Lung microvascular endothelial cell (primary cell): ENCODE results near the gene CKAP2L. TPM values are rescaled to one million over a fixed set of nuclear protein-coding genes. Genes with fewer than 3 reads are reported as not detected.

Experiments used
- DNase-seq, 2 donors: peaks; one replicate each; pipeline versions ENCODE4 v3.0.0 to v3.0.0-alpha.2; 2010; ENCODE audit warnings: low read depth in 2 of 2
- total RNA-seq: library from RNA; depleted of rRNA; stranded (reverse); fragments of >200 nt; gene quantifications from 2 replicates; pipeline ENCODE4 v1.2.1, GENCODE V29; 2014

CKAP2L gene
- total RNA-seq, 1 donor from 2014 or later, result 0.60 TPM

DNA sequence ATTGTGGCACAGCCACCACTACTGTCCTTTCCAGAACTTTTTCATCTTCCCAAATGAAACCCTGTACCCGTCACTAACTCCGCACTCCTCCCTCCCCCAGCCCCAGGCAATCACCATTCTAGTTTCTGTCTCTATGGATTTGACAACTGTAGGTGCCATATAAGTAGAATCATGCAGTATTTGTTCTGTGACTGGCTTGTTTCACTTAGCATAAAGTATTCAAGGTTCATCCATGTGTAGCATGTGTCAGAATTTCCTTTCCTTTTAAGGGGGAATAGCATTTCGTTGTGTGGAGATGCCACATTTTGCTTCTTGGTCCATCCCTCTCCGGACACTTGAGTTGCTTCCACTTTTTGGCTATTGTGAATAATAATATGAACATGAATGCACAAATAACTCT, 842 bp upstream of the CKAP2L start:
- DNase-seq, result no peak

DNA sequence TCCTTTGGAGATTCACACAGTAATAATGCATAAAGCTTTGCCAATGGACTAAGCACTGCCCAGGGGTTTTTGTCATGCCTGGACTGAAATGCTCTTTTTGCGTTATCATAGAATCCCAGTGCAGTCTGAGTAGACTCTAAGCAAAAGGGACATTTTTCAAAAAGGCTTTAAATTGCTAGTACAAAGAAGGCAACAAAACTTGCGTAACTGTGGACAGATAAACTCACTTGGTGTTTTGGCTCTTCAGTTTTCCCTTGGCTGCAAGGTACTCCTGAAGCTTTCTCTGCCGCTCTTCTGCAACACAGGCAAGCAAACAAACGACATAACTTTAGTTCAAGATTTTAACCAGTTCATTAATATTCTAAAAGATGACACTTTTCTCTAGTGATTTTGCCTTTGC, 2.1 kb downstream of the CKAP2L start:
- no peak for DNase-seq

DNA sequence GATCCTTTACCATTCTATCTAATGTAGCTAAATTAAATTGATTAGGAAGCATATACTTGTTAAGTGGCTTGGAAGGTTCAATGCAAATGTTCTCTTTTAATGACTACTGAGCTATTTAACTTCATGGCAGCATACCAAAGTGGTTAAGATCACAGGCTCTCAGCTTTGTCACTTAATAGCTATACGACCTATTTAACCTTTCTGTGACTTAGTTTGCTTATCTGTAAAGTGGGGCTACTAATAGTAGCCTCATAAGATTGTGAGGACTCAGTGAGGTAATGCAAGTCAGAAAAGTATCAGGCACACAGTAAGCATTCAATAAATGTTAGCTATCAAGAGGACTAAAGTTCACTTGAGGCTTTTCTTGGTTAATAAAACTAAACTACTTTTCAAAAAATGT, 4.3 kb downstream of the CKAP2L start:
- DNase-seq, result no peak

DNA sequence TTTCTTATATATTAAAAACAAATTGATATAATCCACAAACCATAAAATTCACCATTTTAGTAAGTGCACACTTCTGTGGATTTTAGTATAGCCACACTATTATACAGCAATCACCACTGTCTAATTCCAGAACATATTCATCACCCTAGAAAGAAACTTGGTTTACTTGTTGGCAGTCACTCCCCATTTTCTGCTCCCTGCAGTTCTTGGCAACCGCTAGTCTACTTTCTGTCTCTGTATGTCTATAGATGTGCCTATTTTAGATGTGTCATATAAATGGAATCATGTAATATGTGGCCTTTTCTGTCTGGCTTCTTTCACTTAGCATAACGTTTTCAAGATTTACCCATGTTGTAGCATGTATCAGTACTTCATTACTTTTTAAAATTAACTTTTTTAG, 5.7 kb downstream of the CKAP2L start:
- no peak for DNase-seq

DNA sequence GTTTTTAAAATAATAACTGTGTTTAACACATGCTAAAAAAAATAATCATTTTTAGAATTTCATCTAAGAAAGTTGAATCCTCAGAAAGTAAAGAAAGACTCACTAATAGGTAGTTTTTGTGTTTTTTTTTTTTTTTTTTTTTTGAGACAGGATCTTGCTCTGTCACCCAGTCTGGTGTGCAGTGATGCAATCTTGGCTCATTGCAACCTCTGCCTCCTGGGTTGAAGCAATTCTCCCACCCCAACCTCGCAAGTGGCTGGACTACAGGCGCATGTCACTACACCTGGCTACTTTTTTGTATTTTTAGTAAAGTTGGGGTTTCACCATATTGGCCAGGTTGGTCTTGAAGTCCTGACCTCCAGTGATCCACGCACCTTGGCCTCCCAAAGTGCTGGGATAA, 7.1 kb downstream of the CKAP2L start:
- no peak for DNase-seq

DNA sequence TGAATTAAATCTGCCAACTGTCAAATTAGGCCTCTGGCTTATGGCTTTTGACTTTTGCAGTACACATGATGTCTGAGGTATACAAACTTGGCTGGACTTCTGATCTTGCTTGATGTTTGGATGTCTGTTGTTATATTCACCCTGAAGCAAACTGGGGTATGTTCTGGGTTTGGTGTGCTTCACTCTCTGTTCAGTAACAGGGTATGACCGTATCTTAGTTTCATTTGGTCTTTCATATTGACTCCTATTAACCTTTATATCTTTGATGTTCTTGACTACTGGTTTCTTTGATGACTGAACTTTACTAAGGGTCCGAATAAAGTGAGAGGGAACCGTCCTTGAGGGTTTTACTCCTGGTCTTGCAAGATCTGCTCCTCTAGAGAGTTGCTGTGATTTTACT, 8.2 kb downstream of the CKAP2L start:
- DNase-seq, result no peak

DNA sequence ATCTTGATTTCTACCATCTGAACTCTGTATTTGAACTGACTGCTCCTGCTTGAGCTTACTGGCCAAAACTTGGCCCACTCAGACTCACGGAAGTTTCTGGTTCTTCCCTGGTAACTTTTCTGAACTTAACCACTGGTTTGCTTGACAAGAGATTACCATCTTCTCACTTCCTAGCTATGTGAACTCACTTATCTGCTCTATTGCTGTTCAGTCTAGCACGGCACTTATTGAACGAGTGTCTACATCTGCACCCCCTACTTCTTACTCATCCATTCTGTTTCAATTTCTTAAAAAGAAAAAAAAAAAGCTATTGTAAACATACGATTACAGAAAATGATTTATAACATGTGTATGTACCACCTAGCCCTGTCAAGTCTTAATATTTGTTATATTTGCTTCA, 9.0 kb downstream of the CKAP2L start:
- DNase-seq, result no peak

DNA sequence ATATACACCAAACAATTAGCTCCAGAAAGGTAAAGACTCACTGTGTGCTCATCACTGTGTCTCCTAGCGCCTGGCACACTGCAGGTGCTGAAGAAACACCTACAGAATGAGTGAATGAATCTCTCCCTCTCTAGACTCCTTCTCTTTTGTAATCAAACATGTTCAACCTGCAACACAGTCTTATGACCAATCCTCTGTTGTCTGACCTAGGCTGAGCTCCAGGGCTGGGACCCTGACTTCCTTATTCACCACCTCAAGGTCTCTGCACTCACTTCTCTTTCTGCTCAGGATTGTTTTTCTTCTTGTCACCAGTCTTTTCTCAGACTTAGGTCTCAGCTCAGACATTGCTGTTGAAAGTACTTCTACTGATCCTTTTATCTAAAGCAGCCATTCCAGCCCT, 9.8 kb downstream of the CKAP2L start:
- DNase-seq, result no peak

DNA sequence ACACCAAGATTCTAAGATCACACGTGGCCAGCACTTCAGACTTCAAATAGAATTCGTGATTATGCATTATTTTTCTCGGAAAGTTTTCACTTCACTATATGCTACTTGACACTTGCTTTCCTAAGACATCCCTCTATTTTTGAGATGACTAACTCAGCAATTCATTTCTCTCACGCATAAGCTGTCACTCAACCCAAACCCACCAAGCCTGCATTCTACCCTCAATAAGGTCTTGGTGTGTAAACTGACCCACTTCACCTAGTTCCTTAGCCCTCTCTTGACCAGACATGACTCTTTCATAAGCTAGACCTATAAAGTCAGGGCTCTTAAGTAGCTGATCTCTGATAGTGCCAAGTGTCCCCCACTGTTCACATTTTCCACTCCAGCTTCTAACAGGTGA, 11.7 kb downstream of the CKAP2L start:
- no peak for DNase-seq

DNA sequence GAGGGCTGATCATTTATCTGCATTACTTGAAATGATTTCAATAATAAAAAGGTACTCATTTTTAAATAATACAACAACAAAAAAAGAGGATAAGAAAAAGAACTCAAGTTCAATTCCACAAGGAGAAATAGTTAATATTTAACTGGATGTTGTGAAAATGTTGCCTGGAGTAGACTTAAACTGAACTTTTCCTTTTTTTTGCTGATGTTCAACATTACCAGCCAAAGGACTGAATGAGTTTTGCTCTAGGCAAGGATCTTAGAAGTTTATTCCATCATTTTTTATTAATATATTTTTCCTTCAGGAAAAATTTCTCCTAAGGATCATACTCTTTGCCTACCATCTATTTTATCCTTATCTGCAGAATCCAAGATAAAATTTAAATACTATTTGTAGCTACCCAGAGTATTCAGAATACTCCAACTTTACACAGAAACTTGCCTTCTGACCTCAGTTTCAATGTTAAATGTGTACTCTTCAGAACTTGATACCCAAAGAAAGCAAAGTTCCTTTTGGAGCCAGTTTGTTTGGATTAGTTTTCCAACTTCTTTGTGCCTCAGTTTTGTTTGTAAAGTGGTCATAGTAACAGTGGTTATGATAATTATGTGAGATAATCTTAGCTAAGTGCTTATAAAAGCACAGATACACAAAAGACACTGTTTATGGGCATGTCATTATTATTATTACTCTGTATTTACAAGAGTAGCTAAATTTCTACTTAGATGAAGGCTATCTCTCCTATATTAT, 12.8 kb downstream of the CKAP2L start:
- peak in 1 of 2 donors; percentile 31 for DNase-seq

DNA sequence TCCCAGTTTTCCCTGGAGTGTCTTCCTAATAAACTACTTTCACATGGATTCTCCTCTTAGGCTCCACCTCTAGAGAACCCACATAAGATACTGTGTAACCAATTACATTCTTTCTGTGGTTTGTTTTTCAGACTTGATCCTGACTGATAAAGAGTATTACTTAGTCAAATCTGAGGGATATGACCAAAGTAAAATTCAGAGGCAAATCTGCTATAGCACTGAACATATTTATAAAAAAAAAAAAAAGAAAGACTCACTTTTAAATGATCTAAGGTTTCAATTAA, 13.9 kb downstream of the CKAP2L start:
- no peak for DNase-seq

DNA sequence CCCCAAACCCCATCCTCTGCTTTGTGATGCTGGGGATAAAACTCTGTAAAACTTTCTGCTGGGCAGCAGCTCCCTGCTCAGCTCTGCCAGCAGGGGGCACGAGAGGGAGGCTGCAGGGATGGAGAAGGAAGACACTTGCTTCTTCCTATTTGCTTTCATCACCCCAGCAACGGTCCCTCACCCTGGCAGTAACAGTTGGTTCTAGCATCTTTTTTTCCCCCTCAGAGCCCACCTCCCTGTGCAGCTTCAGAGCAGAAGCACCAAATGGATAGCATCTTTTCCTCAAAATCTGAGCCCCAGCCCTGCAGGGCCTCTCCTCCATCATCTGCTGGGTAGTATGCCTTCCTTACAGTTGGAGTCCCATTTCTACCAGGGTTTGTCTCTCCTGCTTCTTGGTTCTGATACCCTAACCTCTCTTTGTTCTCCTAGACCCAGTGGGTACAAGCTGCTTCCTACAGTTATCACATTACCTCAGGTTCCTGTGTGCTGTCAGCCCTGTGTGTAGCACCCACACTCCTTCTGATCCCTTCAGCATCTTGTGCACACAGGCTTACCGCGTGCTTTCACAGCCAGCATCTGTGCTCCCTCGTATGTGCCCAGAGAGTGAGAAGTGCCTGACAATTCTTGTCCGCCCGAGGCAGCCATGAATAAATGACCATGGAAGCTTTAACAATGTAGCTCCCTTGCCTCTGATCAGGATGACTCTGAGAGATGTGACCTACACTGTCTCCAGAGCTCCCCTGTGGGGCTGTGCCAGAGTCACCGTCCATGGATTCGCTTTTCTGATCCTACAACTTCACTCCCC, 14.5 kb downstream of the CKAP2L start:
- DNase-seq, result peak; percentile 81 to 87

DNA sequence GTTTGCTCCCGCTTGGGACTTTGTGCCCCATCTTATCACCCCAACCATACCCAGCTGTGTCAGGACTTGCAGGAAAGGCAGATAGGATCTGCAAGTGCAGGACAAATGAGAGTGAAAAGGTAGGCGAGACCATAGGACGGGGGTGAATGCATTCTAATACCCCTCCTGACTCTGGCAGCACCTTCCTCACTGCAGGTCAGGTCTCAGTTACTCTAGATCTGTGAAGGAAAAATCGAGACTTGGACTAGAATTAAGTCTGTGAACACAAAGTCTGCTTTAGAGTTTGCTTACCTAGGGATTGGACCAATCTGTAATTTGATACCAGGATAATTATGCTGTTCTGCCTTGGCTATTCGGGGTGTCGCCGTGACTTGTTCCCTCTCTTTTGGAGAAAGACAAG, 23.9 kb downstream of the CKAP2L start:
- DNase-seq, result no peak

DNA sequence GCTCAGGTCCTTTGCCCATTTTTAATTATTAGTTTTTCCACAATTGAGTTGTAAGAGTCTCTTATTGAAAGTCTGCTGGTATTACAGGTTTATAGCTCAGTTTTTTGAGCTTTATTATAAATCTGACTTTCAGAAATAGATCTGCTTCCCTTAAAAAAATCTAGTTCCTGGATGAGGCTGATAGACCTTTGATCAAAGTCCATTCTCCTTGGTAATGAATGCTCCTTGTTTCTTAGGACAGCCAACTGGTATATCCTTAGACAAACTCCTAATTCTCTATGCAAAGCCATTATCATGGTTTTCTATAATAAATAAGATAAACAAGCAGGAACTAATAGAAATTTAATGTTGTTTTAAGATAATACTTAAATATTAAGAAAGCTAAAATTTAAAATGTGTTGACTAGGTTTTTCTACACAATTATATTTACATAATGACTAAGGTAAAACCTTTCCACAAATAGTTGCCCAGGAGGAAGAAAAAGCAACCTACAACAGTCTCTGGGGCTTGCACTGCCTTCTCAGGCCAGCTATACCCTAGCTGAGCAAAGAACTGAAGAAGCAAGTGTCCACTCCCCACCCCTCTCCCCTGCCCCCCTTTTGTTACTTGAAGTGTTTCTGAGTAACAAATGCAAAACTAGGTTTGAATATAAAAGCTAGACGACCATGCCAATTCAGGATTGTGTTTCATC, 26.7 kb downstream of the CKAP2L start:
- DNase-seq, result no peak

DNA sequence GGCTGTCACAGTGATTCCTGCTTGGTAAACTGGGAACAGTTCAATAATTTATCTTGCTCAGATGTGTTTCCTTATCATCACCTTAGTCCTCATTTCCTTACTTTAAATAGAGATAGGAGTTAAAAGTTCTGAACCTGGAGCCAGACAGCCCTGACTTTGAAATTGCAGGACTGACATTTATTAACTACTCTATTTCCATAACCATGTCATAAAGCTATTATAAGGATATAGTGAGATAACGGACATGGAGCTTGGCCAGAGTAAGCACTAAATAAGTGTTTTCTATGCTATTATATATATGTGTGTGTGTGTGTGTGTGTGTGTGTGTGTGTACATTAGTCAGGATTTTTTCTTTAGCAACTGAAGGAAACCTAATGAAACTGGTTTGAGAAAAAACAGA, 30.5 kb downstream of the CKAP2L start:
- DNase-seq, result no peak

DNA sequence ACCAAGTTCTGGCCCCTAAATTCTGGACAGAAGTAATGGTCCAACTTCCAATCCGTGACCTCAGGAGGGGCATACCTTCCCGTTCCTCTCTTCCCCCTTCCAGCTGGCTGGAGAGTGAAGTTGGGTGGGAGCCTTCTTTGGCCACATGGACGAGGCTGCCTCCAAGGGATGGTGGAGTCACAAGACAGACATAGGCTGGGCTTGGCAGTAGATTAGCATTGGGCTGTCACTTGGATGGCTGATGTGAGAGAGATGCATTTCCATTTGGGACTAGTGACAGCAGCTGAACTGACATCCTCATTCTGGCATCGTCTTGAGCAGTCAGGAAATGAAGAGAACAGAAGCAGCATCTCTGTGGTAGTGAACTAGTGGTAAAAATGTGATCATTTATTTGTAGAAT, 31.0 kb downstream of the CKAP2L start:
- no peak for DNase-seq

DNA sequence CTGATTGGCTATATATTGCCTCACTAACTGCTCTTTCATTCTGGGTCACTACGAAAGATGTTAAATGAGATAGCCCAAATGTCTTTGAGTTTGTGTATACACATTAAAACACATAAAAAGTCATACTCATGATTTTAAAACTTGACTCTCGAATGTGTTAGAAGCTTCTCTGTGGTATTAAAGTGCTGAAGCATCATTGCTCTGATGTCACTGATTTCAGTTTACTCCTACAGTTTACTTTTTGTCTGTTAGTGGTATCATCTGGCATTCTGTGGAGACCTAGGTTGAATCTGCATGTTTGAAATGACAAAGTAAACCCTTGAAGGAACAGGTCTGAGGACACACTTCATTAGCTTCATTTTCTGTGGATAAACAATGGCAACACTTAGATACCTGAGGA, 32.9 kb downstream of the CKAP2L start:
- no peak for DNase-seq

DNA sequence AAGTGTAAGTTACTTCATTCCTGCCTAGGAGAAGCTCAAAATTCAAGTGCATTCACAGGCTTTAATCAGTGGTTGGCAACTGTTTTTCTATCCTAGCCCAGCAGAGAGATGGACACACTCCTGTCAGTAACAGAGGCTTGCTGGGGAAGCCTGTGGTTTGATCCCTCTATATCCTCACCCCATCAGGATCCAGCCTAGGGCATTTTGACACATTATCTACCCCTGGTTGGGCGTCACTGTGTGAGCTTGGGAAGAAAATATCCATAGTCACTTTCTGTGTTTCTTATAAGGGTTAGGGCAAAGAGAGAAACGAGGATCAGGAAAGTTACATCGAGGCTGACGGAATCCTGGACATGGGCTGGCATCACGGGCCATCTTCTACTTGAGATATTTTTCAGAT, 33.6 kb downstream of the CKAP2L start:
- no peak for DNase-seq

DNA sequence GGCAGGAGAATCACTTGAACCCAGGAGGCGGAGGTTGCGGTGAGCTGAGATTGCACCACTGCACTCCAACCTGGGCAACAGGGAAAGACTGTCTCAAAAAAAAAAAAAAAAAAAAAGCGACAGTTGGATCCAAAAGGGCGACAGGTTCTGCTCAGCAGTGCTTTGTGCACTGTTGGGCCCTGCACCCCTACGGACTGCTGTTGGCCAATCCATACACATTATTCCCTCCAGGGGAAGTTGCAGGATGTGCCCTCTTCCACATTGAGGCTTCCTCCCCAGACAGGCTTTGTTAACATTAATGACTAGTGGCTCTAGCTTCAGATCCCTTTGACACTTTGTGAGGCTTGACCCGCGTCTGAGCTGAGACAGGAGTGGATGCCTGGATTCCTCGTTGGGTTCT, 34.2 kb downstream of the CKAP2L start:
- DNase-seq, result no peak

DNA sequence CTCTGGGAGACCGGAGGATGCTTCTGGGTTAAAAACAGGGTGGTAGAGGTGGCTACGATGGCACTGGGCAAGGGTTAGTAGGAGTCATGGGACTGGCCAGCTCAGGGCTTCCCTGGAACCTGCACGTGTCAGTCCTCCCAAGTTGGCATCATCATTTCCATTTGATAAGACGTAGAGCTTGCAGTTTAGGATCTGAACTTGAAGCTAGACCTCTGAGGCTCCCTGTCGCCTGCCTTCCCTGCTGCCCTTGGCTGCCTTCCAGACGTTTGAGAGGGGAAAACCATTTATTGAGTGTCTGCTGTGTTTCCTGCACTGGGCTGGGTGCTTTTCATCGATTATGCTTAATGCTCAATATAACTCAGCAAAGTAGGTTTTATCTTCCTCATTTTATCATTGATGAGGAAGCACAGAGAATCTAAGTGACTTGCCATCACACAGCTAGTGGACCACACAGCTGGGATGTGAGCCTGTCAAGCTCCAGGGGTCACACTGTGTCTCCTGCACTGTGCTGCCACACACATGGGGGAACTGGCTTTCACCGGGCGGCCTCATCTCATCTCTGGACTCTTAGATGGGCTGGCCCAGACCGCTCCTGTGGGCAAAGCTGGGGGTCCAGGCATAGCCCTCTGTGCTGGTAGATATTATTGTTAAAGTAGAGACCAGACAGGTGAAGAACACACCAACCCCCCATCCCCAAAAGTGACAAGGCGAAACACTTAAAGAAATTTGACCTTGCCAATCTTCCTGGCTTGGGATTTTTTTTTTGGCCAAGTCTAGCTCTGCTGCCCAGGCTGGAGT, 35.8 kb downstream of the CKAP2L start:
- no peak for DNase-seq

DNA sequence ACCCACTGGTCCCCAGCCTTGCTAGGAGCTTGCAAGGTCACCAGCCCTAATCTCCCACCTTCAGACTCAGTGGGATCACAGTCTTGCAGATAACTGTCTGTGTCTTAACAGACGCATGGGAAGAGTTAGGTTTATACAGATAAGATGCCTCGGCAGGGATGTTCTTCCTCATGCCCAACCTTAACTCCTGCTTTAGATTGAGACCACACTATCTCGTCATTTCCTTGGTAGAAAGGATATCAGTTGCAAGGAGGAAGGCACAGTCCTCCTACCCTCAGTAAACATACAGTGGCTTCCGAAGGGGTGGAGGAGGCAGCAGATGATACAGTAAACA, 36.4 kb downstream of the CKAP2L start:
- no peak for DNase-seq
